ENCODE results near the gene RFX2. TPM values are rescaled to one million over a fixed set of nuclear protein-coding genes. Genes with fewer than 3 reads are reported as not detected.

RFX2 gene
- total RNA-seq, 6 experiments from 2014 or later, result 6.3 to 9.5 (median 6.9) TPM

GRCh38 chr19:5960005-5961001, 150.0 kb downstream of the RFX2 start:
- Mint-ChIP-seq H3K27me3 (ENCODE audit: insufficient read depth) (peaks cover 1% of the 10 kb centered on the region; the same call in 1 of the 2 replicates), H3K9me3 (no peaks in the 10 kb centered on the region), H3K4me3 (no peak overlapping the region), H3K36me3 (ENCODE audit: low read depth) (no peaks in the 10 kb centered on the region), H3K4me1 (ENCODE audit: low read depth) (peaks cover 46% of the 10 kb centered on the region), H3K27ac (peak overlapping the region; percentile 3; the same call in 1 of the 2 replicates)
- DNase-seq, result no peak
- no peak for TF ChIP-seq CTCF (IDR thresholded peaks at IDR 0.05)

DNA sequence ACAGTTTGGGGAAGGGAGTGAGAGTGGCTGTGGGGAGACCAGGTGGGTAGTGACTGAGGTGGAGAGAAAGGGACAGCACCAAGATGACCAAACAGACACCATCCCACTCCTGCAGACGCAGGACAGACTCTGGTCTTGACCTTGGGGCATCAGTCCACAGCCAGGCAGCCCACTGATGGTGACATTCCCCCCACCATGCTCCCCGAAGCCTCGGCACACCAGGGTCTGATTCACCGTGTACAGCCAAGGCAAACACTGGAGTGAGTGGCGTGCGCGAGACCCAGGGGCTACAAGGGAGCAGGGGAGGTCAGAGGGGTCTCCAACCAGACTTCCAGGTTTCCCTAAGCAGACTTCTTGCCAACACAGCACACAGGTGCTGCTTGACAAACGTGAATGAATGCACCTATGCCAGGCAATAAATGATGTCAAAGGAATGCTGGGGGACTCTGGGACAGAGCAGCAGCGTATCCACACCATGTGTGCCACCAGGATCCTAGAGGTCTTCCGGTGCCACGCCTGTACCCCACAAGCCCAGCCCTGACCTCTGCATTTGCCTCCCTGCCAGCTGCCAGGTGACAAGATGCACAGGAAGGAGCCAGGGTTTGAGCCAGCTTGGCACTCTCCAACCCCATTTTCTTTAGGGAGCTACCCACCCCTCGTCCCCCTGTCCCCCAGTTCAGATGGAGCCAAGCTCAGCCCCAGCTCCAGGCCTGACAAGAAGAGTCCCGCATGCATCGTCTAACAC, 150.9 kb downstream of the RFX2 start:
- Mint-ChIP-seq H3K4me1 (ENCODE audit: low read depth) (peaks cover 54% of the 10 kb centered on the region), H3K36me3 (ENCODE audit: low read depth) (0 out of 2 replicates have a peak, but pooled peaks cover under 1% of the 10 kb centered on the region), H3K4me3 (no peak overlapping the region), H3K9me3 (no peaks in the 10 kb centered on the region), H3K27ac (no peak overlapping the region), H3K27me3 (ENCODE audit: insufficient read depth) (peaks cover 2% of the 10 kb centered on the region)
- DNase-seq, result no peak
- no peak for TF ChIP-seq CTCF (IDR thresholded peaks at IDR 0.05)

GRCh38 chr19:5958851-5959122, 151.5 kb downstream of the RFX2 start:
- no peak for TF ChIP-seq CTCF (IDR thresholded peaks at IDR 0.05)
- Mint-ChIP-seq H3K36me3 (ENCODE audit: low read depth) (peaks cover 5% of the 10 kb centered on the region; the same call in 1 of the 2 replicates), H3K27me3 (ENCODE audit: insufficient read depth) (peaks cover 2% of the 10 kb centered on the region), H3K9me3 (no peaks in the 10 kb centered on the region), H3K4me3 (no peak overlapping the region), H3K4me1 (ENCODE audit: low read depth) (peaks cover 60% of the 10 kb centered on the region), H3K27ac (no peak overlapping the region; the same call in 1 of the 2 replicates)
- no peak for DNase-seq

DNA sequence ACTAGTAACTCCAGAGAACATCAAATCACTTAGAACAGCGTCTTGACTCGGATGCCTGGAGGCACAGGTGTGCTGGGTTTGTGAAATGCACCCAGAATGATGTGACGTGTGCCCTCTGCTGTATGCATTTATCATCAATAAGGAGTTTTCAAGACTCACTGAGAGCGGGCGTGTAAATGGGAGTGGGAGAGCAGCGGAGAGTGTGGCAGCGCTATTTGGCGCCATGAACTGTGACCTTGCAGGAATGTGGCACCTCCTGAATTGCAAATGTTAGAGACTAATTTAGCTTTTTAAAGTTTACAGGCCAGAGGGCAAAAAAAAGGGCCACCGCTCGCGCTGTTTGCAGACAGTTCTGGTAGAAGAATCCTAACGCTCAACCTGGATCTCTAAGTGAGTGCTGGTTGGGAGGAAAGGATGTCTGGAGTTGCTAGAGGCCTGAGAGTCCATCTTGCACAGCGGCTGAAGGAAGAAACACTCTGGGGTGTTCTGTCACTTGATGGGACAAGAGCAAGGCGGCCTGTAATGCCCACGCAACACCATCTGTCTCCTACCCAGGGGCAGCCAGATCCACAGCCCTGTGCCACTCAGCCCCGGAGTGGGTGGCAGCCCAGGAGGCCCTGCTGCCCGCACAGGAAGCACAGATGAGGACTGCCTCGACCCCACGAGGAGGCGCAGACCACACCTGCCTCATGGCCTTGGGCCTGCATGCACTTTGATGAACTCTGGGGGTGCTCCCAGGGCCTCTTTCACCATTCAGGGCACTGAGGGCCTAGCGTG, 152.0 kb downstream of the RFX2 start:
- no peak for TF ChIP-seq CTCF (IDR thresholded peaks at IDR 0.05)
- Mint-ChIP-seq H3K27ac (no peak overlapping the region), H3K9me3 (no peaks in the 10 kb centered on the region), H3K4me1 (ENCODE audit: low read depth) (peaks cover 66% of the 10 kb centered on the region), H3K36me3 (ENCODE audit: low read depth) (peaks cover 5% of the 10 kb centered on the region; the same call in 1 of the 2 replicates), H3K27me3 (ENCODE audit: insufficient read depth) (peaks cover 1% of the 10 kb centered on the region), H3K4me3 (no peak overlapping the region)
- no peak for DNase-seq

GRCh38 chr19:5957170-5957569, 153.1 kb downstream of the RFX2 start:
- Mint-ChIP-seq H3K4me3 (no peak overlapping the region), H3K36me3 (ENCODE audit: low read depth) (peaks cover 5% of the 10 kb centered on the region; the same call in 1 of the 2 replicates), H3K9me3 (no peaks in the 10 kb centered on the region), H3K4me1 (ENCODE audit: low read depth) (peaks cover 69% of the 10 kb centered on the region), H3K27ac (no peak overlapping the region), H3K27me3 (ENCODE audit: insufficient read depth) (peaks cover 1% of the 10 kb centered on the region)
- peak; percentile 32 for DNase-seq
- TF ChIP-seq CTCF (IDR thresholded peaks at IDR 0.05), result no peak

Data from HFFc6 (cell line).